ENCODE results near the gene FBXL13.
"Not testable (repeated sequence)": the region's sequence is repeated elsewhere in the genome, so short reads cannot be mapped to it uniquely, and the experiment has no call there.

FBXL13 gene

DNA sequence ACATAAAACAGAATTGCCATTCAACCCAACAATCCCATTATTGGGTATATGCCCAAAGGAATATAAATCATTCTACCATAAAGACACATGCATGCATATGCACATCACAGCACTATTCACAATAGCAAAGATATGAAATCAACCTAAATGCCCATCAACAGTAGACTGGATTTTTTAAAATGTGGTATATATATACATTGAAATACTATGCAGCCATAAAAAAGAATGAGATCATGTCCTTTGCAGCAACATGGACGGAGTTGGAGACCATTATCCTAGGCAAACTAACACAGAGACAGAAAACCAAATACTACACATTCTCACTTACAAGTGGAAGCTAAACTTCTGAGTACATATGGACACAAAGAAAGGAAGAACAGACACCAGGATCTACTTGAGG, 51.0 kb downstream of the FBXL13 start:
- not testable (repeated sequence) for DNase-seq (ENCODE audit: low read depth in 3 of 3)

DNA sequence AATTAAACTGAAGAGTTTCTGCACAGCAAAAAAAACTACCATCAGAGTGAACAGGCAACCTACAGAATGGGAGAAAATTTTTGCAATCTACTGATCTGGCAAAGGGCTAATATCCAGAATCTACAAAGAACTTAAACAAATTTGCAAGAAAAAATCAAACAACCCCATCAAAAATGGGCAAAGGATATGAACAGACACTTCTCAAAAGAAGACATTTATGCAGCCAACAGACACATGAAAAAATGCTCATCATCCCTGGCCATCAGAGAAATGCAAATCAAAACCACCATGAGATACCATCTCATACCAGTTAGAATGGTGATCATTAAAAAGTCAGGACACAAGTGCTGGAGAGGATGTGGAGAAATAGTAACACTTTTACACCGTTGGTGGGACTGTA, 53.1 kb downstream of the FBXL13 start:
- DNase-seq (ENCODE audit: low read depth in 3 of 3) = not testable (repeated sequence)

DNA sequence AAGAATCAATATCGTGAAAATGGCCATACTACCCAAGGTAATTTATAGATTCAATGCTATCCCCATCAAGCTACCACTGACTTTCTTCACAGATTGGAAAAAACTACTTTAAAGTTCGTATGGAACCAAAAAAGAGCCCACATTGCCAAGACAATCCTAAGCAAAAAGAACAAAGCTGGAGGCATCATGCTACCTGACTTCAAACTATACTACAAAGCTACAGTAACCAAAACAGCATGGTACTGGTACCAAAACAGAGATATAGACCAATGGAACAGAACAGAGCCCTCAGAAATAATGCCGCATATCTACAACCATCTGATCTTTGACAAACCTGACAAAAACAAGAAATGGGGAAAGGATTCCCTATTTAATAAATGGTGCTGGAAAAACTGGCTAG, 53.7 kb downstream of the FBXL13 start:
- DNase-seq (ENCODE audit: low read depth in 3 of 3) = not testable (repeated sequence)

DNA sequence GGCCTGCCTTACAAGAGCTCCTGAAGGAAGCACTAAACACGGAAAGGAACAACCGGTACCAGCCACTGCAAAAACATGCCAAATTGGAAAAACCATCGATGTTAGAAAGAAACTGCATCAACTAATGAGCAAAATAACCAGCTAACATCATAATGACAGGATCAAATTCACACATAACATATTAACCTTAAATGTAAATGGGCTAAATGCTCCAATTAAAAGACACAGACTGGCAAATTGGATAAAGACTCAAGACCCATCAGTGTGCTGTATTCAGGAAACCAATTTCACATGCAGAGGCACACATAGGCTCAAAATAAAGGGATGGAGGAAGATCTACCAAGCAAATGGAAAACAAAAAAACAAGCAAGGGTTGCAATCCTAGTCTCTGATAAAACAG, 56.3 kb downstream of the FBXL13 start:
- not testable (repeated sequence) for DNase-seq (ENCODE audit: low read depth in 3 of 3)

DNA sequence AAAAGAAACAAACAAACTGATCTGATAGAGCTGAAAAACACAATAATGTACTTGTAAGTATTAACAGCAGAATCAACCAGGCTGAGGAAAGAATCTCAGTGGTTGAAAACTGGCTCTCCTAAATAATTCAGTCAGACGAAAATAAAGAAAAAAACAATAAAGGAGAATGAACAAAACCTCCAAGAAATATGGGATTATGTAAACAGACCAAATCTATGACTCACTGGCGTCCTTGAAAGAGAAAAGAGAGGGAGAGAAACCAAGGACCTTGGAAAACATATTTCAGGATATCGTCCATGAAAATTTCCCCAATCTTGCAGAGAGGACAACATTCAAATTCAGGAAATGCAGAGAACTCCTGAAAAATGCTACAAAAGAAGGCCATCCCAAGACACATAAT, 62.9 kb downstream of the FBXL13 start:
- DNase-seq (ENCODE audit: low read depth in 3 of 3) = no peak

DNA sequence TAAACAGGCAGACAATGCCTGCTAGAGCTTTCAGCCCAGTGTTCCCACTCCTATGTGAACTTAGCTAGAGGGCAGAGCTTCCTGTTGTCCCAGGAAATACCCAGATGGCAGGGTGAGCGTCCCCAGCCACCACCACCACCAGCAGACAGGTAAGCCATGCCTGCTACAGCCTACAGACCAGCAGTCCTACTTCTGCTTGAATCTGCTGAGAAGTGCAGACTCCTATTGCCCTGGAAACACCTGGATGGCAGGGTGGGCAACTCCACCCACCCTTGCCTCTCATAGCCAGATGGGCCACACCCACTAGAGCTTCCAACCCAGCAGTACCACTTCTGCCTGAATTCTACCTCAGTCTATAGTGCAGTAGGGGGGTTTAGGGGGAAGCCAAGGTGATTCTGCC, 64.4 kb downstream of the FBXL13 start:
- no peak for DNase-seq (ENCODE audit: low read depth in 3 of 3)

DNA sequence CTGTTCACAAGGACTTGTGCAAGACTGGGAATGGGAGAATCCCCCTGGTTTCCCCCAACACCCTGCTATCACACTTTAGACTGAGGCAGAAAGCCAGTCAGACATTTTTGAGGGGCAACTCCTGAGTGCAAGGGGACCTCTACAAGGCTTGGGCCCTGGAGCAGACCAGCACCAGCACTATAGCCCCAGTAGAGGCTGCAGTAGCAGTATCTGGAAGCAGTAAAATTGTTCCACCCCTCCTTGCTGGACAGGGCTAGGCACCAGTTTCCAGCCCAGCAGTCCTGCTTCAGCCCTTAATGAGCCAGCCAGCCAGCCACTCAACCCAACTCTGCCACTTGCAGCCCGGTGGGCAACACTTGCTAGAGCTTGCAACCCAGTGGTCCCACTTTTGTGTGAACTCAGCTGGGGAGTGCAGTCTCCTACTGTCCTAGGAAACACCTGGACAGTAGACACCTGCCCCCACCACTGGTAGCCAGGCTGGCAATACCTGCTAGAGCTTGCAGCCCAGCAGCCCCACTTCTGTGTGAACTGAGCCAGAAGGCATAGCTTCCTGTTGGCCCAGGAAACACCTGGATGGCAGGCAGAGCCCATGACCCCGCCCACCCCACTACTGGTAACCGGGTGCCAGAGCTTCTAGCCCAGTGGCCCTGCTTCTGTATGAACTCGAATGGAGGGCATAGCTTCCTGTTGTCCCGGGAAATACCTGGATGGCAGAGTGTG, 65.0 kb downstream of the FBXL13 start:
- no peak for DNase-seq (ENCODE audit: low read depth in 3 of 3)

DNA sequence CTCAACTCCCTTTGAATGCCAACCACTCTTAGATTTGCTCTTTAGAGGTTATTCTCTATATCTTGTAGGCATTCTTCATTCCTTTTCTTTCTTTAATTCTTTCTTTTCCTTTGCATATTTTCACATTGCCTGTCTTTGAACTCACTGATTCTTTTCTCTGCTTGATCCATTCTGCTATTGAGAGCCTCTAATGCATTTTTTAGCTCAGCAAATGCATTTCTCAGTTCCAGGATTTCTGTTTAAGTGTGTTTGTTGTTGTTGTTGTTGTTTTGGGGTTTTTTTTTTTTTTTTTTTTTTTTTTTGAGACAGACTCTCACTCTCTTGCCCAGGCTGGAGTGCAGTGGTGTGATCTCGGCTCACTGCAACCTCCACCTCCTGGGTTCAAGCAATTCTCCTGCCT, 71.6 kb downstream of the FBXL13 start:
- no peak for DNase-seq (ENCODE audit: low read depth in 3 of 3)

DNA sequence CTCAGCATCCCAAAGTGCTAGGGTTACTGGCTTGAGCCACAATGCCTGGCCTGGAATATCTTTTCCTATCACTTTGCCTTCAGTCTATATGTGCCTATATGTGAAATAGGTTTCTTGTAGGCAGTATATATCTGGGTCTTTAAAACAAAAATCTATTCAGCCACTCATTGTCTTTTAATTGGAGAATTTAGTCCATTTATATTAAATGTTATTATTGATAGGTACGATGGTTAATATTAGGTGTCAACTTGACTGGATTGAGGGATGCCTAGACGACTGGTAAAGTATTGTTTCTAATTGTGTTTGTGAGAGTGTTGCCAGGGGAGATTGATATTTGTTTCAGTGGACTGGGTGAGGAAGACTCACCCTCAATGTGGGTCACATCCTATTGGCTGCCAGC, 73.4 kb downstream of the FBXL13 start:
- DNase-seq (ENCODE audit: low read depth in 3 of 3) = no peak

DNA sequence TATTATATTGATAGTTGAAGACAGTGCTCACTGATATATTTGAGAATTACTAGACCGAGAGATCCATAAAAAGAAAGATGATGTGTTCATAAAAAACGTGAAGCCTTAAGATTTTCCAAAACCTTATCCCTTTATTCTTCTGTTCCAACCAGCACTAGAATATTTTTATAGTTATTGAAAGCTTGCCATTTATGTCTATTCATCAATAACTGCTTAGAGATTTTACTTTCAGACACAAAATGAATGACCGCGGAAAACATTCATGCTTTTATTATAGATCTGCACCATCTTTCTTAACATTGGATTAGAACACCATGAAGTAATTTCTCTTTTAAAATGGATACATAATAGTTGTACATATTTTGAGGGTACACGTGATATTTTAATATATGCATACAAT, 77.6 kb downstream of the FBXL13 start:
- no peak for DNase-seq (ENCODE audit: low read depth in 3 of 3)

DNA sequence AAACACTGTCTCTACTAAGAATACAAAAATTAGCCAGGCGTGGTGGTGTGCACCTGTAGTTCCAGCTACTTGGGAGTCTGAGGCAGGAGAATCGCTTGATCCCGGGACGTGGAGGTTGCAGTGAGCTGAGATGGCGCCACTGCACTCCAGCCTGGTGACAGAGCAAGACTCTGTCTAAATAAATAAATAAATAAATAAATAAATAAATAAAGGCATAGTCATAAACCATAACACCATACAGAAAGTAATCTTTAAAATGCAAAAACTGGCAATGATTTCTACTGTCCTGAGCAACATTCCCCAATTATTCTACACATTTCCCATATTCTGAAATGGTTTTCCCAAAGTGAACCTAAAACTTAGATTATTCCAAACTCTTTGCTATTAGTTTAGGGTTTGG, 79.0 kb downstream of the FBXL13 start:
- not testable (repeated sequence) for DNase-seq (ENCODE audit: low read depth in 3 of 3)

DNA sequence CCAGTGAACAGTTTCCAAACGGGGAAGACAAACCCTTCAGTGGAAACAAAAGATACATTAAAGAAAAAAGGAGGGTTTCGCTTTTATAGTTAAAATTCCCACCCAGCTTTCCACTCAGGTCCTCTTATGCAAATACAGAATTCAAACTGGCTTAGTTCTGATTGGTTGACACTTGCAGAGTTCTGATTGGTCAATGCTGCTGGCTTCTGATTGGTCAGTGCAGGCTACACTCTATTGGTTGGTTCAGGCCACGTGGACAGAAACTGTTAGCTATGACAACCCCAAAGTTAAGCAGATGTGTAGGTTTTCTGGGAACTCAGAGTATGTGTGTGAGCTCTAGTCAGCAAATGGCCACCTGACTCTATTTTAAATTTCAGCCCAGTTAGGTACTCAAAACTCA, 80.0 kb downstream of the FBXL13 start:
- no peak for DNase-seq (ENCODE audit: low read depth in 3 of 3)

DNA sequence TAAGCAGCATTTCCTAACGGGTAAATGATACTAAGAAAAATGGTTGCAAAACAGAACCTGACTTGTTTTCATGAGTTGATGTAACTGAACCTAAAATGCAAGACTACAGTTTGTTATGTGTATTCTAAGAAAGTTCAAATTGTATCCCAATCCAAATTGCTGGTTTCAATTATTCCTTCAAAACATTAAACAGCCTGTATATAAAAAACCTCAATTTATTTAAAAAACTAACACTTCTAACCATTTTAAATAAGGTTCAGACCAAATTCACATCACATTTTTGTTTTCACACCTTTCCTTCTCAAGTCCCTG, 80.9 kb downstream of the FBXL13 start:
- DNase-seq (ENCODE audit: low read depth in 3 of 3) = no peak

DNA sequence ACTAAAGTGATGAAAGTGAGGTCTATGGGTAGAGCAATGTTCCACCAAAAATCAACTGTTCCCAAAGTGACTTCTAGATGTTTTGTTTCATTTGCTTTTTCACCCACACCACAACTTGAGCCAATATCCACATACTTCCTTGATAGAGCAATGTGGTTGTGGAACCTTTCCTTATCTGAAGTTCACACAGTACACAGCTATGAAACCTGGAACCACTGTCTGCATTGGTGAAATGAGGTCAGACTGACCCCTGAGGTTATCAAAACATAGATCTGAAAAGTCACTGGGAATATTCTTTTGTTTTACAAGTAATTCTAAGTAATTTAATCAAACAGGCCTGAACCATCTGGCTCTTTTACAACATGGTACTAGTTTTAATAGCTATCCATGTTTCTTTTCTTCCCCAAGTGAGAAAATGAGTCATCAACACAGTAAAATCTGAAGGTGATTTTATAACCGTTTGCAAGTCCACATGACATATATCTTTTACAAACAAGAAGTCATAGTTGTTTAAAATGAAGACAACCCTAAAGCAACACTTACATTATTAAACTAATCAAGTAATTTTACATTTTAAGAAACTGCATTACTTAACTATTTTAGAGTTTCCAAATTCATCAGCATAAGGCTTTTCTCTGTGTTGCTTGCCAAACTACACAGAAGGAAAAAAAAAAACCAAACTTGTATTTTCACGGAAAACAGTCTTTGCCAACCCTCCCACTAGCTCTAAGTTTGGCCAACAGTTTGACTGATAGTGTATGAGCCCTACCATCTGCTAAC, 81.5 kb downstream of the FBXL13 start:
- no peak for DNase-seq (ENCODE audit: low read depth in 3 of 3)

DNA sequence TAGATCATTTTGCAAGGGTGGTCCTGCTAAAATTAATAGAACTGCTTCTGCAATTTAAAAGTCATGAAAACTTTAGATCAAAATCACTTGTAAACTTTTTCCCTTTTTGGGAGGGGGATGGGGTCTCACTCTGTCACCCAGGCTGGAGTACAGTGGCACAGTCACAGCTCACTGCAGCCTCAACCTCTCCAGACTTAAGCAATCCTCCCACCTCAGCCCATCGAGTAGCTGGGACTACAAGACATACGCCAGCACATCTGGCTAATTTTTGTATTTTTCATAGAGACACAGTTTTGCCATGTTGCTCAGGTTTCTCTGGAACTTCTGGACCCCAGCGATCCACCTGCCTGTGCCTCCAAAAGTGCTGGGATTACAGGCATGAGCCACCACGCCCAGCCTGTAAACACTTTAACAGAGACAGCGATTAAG, 82.1 kb downstream of the FBXL13 start:
- no peak for DNase-seq (ENCODE audit: low read depth in 3 of 3)

DNA sequence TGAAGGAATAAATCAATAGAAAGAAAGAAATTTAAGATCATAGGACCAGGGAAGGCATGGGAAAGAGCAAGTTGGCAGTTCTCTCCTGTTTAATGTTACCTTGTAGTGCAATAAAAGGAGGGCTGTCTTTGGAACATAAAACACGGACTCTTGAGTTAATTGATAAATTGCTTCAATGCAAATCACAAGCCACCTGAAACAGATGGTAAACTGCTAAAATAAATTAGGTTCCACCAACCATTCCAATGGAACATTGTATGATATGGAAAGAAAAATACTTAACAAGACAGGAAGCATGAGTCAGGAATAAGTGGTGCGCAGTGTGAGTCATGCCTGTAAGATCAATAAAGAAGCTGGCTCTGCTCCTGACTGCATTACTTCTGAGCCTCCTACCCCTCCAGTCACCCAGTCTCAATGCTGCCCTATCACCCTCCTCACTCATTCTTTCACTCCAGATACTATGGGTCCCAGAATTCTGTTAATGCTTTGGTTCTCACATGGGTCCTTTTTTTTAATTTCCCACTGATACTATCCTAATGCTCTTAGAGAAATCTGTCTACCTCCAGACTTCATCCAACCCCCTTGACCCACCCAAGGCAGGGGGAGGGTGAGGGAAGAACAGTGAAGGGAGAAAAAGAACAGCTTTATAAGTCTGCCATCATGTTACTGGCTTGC, 82.9 kb downstream of the FBXL13 start:
- DNase-seq (ENCODE audit: low read depth in 3 of 3) = no peak

DNA sequence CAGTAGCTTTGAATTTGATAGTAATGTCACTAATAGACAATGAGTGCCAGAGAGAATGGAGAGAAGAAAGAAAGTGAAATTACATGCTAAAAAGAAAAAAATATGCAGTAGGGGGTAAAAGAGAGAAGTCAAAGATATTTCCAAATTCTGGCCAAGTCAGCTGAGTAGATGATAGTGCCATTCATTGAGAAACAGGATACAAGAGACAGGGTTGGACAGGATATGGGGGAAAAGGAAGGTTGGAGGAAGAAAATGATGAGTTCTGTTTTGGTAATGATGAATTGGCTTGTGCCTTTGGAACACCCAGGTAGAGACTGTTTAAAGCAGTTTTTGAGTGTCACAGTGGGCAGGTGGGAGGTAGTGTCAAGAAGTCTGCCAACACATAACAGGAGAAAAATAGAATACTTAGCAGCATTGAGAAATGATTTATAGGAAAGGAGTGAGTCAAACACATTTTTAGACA, 83.5 kb downstream of the FBXL13 start:
- no peak for DNase-seq (ENCODE audit: low read depth in 3 of 3)

DNA sequence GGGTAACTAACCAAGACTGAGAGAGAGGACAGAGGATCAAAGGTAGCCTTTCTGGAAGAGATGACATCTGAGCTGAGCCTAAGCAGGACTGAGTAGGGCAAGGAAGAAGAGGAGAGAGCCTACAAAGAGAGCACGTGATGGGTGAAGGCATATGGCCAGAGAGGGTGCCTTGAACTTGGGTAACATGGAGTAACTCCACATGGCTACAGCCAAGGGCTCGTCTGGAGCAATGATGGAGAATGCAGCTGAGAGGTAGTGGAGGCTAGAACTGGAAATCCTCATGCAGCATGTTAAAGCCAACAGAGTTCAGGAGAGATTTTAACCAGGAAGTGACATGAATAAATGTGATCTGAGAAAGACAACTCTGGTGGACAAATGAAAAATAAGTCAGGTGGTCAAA, 84.0 kb downstream of the FBXL13 start:
- DNase-seq (ENCODE audit: low read depth in 3 of 3) = no peak

DNA sequence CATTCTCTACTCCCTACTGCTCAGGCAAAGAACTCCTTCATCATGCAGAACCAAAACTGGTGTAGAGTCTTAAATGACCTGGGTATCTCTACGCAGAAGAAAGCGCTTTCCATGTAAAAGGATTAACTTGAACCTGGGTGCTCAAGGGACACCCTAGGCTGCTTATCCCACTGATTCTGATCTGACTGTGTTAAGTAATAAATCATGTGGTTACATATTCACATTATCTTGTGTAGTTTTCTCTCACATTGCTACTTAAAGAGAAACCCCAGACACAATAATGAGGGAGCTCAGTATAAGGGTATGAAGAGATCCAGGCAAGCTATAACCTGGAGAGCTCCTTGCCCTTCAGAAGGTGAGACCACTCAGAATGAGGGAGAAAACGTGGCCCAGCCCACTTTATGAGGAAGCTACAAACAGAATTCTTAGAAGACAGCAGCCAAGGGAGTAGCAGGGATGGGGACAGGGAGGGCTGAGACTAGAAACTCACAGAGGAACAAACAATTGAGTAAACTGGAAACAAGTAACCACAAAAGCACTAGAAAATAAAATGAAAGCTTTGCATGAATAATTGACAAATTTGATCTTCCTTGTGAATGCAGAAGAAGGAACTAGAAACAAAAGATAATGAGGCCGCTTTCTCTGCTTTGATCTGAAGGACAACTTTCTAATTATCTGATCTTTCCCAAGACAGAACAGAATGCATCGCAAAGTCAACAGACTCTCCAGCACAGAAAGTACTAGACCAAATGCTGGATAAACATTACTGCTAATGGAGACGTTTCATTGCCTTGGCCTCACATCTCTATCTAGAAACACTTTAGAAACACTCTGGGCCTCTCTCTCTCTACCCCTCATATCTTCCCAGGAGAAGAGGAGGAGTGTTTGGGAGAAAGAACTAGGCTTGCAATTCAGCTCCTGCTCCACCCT, 85.7 kb downstream of the FBXL13 start:
- DNase-seq (ENCODE audit: low read depth in 3 of 3) = no peak

DNA sequence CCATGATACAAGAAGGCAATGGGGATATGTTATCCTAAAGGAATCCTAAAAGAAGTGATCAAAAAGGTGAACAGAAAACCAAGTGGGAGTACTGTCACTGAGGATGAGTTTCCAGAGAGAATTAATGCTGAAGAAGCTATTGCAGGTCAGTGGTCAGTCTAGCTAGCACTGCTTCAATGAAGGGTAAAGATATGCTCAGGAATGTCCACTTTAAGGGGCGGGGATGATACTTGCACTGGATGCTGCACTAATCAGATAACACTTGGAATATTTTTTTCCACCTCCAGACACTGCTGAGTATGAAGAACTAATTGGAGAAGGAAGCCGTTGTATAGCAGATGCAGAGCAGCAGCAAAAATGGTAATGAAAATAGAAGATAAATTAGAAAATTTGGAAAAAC, 86.5 kb downstream of the FBXL13 start:
- no peak for DNase-seq (ENCODE audit: low read depth in 3 of 3)

DNA sequence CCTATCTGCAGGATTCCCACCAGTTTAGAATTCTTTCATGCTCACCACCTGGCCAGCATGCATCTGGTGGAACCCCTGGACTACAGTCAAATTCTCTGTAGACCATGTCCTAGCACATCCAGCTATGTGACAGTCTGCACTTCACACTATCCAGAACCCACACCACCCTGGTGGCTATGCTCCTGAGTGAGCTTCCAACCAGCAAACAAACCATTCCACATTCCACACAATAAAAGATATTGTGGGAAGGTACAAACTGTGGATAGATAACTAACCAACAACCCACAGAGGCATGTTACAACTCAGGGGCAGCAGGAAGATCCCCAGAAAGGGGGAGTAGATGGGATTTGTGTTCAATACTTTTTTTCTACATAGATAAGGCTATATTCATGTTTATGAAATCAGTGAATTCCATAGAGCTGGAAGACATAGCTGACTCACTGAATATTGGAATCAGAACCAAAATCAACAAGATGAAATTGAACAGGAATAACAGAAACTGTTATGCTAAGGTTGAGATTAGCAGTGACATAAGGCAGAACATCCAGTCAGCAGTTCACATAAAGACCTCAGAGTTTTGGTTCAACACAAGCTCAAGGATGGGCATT, 89.3 kb downstream of the FBXL13 start:
- DNase-seq (ENCODE audit: low read depth in 3 of 3) = no peak
